GM20431 (cell line): ENCODE results near the gene ZNF385C.
"Not testable (repeated sequence)": the region's sequence is repeated elsewhere in the genome, so short reads cannot be mapped to it uniquely, and the experiment has no call there.

Source experiments
- in situ Hi-C: fragments of 300-500 bp; cut with MseI, MboI; formaldehyde crosslinking; loops from one replicate; pipeline ENCODE4 v1.15.0; 2020; ENCODE audit warnings: low sequenced_read_pairs; ENCODE audit not compliant: unreplicated experiment

The ZNF385C gene

DNA sequence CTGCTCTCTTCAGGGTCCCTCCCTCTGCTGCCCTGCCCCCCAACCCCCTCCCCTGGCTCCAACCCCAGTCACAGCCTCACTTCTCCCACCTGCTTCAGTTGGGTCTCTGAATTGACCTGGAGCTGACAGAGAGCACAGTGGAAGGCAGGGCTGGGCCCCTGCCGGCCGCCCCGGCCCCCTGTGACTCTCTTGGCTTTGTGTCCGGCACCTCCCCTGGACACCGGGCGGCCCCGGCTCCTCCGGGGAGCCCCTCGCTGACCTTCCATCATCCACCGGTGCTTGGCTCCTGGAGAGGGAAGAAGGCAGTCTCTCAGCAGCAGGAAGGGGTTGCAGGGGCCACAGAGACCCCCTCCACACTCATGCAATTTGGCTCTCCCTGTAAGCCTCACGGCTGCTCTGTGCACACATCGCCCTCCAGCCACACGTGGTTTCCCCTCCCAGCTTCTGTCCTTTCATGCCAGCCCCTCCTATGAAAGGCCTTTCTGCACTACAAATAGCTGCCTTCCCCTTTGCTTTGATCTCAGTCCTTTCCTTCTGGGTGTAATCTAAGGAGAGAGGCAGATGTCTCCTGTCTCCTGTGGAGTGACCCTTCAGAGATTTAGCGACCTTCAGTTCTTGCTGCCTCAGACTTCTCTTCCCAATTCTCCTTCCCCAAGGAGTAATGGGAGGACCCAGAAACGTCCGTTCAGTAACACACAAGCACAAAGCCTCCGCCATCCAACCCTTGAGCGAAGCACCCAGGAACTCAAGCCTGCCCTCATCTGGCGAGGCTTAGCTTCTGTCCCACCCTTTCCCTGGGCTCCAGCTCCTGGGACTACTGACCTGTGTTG lies 70.1 kb downstream of the ZNF385C start:
- in situ Hi-C loops = no loop called here

GRCh38 chr17:42027590-42027889 lies 70.7 kb downstream of the ZNF385C start:
- in situ Hi-C loops = no loop called here

- in situ Hi-C loops = no loop called here
Measured at GRCh38 chr17:42026857-42027589, 71.2 kb downstream of the ZNF385C start.

DNA sequence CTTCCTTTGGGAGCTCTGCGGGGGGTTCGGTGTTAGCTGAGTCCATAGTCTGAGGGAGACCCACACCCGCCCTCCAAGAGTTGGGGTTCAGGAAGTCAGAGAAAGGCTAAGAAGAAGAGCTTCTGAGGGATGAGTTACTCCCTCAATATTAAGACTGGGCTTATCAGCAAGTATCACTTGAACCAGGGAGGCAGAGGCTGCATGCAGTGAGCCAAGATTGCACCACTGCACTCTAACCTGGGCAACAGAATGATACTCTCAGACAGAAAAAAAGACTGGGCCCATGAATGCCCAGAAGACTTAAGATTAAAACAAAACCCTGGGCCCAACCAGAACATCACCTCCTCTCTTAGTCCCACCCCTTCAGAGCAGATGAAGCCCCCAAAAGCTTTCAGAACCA lies 72.3 kb downstream of the ZNF385C start:
- in situ Hi-C loops = no loop called here

- in situ Hi-C loops = no loop called here
Measured at GRCh38 chr17:42025191-42025579, 73.1 kb downstream of the ZNF385C start.

DNA sequence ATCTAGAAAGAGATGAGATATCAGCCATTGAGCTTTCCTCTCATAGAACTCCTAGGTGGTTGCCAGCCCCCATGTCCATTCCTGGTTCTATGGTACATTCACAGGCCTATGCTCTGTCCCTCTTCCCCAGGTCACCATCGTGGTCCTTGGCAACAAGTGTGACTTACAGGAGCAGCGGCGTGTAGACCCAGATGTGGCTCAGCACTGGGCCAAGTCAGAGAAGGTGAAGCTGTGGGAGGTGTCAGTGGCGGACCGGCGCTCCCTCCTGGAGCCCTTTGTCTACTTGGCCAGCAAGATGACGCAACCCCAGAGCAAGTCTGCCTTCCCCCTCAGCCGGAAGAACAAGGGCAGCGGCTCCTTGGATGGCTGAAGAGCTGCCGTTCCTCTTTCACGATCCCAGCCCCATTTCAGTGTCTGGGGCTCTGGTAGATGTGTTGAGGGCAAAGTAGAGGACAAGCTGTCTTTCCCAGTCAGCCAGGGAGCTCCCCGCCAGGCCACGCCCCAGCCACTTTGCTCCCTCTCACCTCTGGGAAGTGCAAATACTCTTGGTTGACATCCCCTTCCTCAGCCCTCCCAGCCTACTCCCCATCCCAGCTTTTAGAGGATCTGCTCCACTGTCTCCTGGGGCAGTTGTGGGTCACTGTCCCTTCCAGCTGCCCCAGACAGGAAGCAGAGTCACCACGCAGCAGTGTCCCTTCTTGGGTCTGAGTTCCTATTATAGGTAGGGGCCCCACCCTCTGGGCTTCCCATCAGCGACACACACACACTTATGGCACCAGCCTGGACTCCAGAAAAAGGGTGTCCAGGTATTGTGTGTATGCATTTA lies 74.5 kb downstream of the ZNF385C start:
- in situ Hi-C loops = no loop called here

GRCh38 chr17:42020845-42021244 lies 77.4 kb downstream of the ZNF385C start:
- in situ Hi-C loops = not testable (repeated sequence)

DNA sequence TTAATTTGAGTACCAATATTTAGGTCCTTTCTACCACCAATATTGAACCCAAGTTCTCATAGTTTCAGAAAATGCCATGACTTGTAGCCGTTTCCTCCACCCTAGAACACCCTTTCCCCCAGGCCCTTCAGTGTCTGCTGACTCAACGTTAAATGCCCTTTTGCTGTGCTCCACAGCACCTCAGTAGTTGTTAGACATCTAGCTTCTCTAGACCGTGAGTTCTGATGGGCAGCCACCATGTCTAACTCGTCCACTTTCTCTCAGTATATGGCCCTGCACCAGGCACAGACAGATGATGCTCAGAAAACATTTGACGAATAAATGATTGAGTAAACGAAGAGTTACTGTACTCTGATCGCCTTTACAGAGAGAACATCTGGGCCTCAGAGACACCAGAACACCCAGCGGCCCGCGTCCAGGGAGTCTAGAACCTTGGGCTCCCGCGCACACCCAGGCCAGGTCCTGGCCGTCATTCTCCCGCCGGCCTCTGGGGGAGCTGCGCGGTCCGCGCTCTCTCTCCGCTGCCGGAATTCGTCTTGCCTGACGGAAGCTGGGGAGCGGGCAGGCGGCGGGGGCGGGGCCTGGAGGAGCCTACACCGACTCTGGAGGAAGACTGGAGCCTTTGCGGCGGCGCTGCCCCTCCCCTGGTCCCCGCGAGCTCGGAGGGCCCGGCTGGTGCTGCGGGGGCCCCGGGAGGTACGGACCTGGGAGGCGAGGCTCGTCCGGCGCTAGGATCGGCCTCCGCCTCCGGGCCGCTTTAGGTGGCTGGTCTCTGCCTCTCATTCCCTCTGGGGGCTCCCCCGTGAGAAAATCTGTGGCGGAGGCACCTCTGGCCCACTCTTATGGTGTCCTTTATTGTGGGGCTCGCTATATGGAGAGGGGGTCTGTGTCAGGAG lies 78.5 kb downstream of the ZNF385C start, which contains the start of gene NKIRAS2:
NKIRAS2 (plus strand) TSS at position 582 of the 896 bp plus-strand sequence. CDS start 1,488 bp downstream, outside the sequence.
- in situ Hi-C loops = no loop called here

DNA sequence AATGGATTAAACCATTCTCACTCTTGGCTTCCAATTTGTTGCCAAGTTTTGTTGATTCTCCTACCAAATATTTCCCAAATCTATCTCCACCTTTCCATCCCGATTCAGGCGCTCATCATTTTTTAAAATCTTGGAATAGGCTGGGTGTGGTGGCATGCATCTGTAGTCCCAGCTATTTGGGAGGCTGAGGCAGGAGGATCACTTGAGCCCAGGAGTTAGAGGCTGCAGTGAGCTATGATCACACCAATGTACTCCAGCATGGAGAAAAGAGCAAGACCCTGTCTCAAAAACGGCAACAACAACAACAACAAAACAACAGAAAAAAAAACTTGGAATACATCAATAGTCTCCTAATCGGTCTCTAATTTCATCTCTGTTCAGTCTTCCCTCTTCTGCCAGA lies 79.3 kb downstream of the ZNF385C start:
- in situ Hi-C loops = no loop called here

- in situ Hi-C loops = no loop called here
Measured at GRCh38 chr17:42018339-42018738, 79.9 kb downstream of the ZNF385C start.

DNA sequence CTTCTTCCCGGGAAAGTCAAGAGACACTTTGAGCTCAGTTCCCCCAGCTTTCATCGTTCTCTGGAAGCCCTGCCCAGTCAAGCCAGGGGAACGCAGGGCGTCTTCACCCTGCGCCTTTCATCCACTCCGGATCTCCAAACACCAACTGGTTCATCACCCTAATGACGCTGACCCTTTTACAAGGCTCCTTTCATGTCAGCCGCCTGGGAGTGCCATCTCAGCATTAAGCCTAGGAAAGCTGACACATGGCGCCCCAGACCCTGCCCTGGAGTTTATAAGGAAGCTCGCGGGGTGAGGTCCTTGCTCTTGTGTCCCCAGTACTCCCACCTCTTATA lies 80.4 kb downstream of the ZNF385C start:
- in situ Hi-C loops = no loop called here

- in situ Hi-C loops = no loop called here
Measured at GRCh38 chr17:42016941-42017865, 81.1 kb downstream of the ZNF385C start, which contains the start of gene DNAJC7. Gene DNAJC7 (minus strand): TSS chr17:42017439. CDS start chr17:42017416, 23 bp downstream.

DNA sequence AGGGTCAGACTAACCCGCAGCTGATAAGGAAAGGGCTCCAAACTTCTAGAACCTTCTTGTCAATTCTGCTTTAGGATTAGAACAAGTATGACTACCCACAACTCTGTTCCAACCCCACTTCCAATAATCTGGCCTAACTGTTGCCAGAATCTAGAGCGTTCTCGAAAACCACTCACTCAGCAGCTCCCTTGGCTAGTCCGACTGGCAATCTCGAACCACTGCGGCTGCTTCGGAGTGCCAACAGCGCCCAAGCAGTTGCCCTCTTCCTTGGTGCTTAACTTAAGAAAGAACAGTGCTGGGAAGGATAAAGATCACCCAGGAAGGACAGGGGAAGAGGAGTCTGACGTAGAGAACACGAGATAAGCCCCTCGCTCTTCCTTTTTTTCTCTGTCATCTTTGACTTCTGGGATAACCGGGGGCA lies 81.9 kb downstream of the ZNF385C start:
- in situ Hi-C loops = no loop called here

- in situ Hi-C loops = not testable (repeated sequence)
Measured at GRCh38 chr17:42013740-42014139, 84.5 kb downstream of the ZNF385C start.

DNA sequence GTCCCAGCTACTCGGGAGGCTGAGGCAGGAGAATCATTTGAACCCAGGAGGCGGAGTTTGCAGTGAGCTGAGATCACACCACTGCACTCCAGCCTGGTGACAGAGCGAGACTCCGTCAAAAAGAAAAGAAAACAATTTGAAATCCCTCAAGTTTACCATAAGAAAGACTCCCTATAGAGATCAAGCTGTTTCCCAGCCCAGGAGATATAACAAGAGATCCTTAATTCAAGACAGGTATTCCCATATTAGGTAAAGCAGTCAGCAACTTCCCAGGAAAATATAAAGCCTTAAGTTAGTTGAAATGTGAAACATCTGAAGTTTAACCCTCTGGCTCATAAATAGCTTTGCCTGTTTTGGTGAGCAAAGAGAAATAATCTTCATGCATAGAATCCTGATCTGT lies 85.9 kb downstream of the ZNF385C start:
- in situ Hi-C loops = not testable (repeated sequence)

GRCh38 chr17:42010898-42011516 lies 87.3 kb downstream of the ZNF385C start:
- in situ Hi-C loops = no loop called here

DNA sequence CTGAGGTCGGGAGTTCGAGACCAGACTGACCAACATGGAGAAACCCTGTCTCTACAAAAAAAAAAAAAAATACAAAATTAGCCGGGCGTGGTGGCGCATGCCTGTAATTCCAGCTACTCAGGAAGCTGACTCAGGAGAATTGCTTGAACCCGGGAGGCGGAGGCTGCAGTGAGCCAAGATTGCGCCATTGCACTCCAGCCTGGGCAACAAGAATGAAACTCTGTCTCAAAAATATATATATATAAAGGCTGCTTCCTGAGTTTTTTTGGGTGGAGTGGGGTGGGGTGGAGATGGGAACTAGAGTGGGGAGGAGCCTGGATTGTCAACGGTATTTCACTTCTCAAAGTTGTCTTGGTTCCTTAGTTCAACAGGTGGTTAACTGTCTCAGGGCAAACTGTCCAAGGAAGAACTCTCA lies 88.0 kb downstream of the ZNF385C start:
- in situ Hi-C loops = not testable (repeated sequence)

GRCh38 chr17:42009170-42009569 lies 89.1 kb downstream of the ZNF385C start:
- in situ Hi-C loops = no loop called here
